Measurements from ENCODE around the gene HSD11B2.

HSD11B2 gene

GRCh38 chr16:67454104-67454503 is 23.2 kb downstream of the HSD11B2 start:
- no peak for ATAC-seq (ENCODE audit: low read depth)
- Histone ChIP-seq H3K9me3 (ENCODE audit: severe bottlenecking) (no peaks in the 10 kb centered on the region), H3K27ac (ENCODE audit: poor library complexity, severe bottlenecking) (no peak overlapping the region), H3K36me3 (ENCODE audit: low read depth) (no peaks in the 10 kb centered on the region), H3K4me1 (ENCODE audit: insufficient read depth, poor library complexity, severe bottlenecking) (no peaks in the 10 kb centered on the region), H3K4me3 (ENCODE audit: severe bottlenecking) (no peak overlapping the region), H3K27me3 (ENCODE audit: insufficient read depth, poor library complexity, severe bottlenecking) (no peaks in the 10 kb centered on the region)
- no peak for TF ChIP-seq CTCF (IDR thresholded peaks at IDR 0.05; ENCODE audit: poor library complexity, severe bottlenecking)
- DNase-seq (ENCODE audit: low spot score): no peak

GRCh38 chr16:67454852-67455251 is 23.9 kb downstream of the HSD11B2 start:
- DNase-seq (ENCODE audit: low spot score) (no peak), ATAC-seq (ENCODE audit: low read depth) (no peak)
- Histone ChIP-seq H3K36me3 (ENCODE audit: low read depth) (no peaks in the 10 kb centered on the region), H3K4me1 (ENCODE audit: insufficient read depth, poor library complexity, severe bottlenecking) (no peaks in the 10 kb centered on the region), H3K27me3 (ENCODE audit: insufficient read depth, poor library complexity, severe bottlenecking) (no peaks in the 10 kb centered on the region), H3K9me3 (ENCODE audit: severe bottlenecking) (no peaks in the 10 kb centered on the region), H3K27ac (ENCODE audit: poor library complexity, severe bottlenecking) (no peak overlapping the region), H3K4me3 (ENCODE audit: severe bottlenecking) (no peak overlapping the region)
- no peak for TF ChIP-seq CTCF (IDR thresholded peaks at IDR 0.05; ENCODE audit: poor library complexity, severe bottlenecking)

- TF ChIP-seq CTCF (IDR thresholded peaks at IDR 0.05; ENCODE audit: poor library complexity, severe bottlenecking): no peak
- Histone ChIP-seq H3K9me3 (ENCODE audit: severe bottlenecking) (no peaks in the 10 kb centered on the region), H3K4me1 (ENCODE audit: insufficient read depth, poor library complexity, severe bottlenecking) (no peaks in the 10 kb centered on the region), H3K36me3 (ENCODE audit: low read depth) (peaks cover 2% of the 10 kb centered on the region; the same call in 1 of the 2 replicates), H3K4me3 (ENCODE audit: severe bottlenecking) (no peak overlapping the region), H3K27ac (ENCODE audit: poor library complexity, severe bottlenecking) (no peak overlapping the region), H3K27me3 (ENCODE audit: insufficient read depth, poor library complexity, severe bottlenecking) (no peaks in the 10 kb centered on the region)
- DNase-seq (ENCODE audit: low spot score): no peak
- ATAC-seq (ENCODE audit: low read depth): no peak
Measured at GRCh38 chr16:67456391-67457081, 25.6 kb downstream of the HSD11B2 start.

- H3K4me3 ChIP-seq (ENCODE audit: severe bottlenecking): no peak overlapping the region
- no peak for TF ChIP-seq CTCF (IDR thresholded peaks at IDR 0.05; ENCODE audit: poor library complexity, severe bottlenecking)
- ATAC-seq (ENCODE audit: low read depth) (no peak), DNase-seq (ENCODE audit: low spot score) (no peak)
- no peaks in the 10 kb centered on the region for H3K27me3 ChIP-seq (ENCODE audit: insufficient read depth, poor library complexity, severe bottlenecking)
- peaks cover 2% of the 10 kb centered on the region; the same call in 1 of the 2 replicates for H3K36me3 ChIP-seq (ENCODE audit: low read depth)
- peaks cover 4% of the 10 kb centered on the region for H3K4me1 ChIP-seq (ENCODE audit: insufficient read depth, poor library complexity, severe bottlenecking)
- H3K27ac ChIP-seq (ENCODE audit: poor library complexity, severe bottlenecking): no peak overlapping the region
- no peaks in the 10 kb centered on the region for H3K9me3 ChIP-seq (ENCODE audit: severe bottlenecking)
Measured at GRCh38 chr16:67457611-67458010, 26.7 kb downstream of the HSD11B2 start.

GRCh38 chr16:67458121-67458641 is 27.3 kb downstream of the HSD11B2 start:
- no peak for TF ChIP-seq CTCF (IDR thresholded peaks at IDR 0.05; ENCODE audit: poor library complexity, severe bottlenecking)
- ATAC-seq (ENCODE audit: low read depth) (no peak), DNase-seq (ENCODE audit: low spot score) (no peak)
- Histone ChIP-seq H3K27ac (ENCODE audit: poor library complexity, severe bottlenecking) (no peak overlapping the region), H3K4me1 (ENCODE audit: insufficient read depth, poor library complexity, severe bottlenecking) (peaks cover 4% of the 10 kb centered on the region), H3K9me3 (ENCODE audit: severe bottlenecking) (no peaks in the 10 kb centered on the region), H3K36me3 (ENCODE audit: low read depth) (peaks cover 2% of the 10 kb centered on the region; the same call in 1 of the 2 replicates), H3K4me3 (ENCODE audit: severe bottlenecking) (no peak overlapping the region), H3K27me3 (ENCODE audit: insufficient read depth, poor library complexity, severe bottlenecking) (no peaks in the 10 kb centered on the region)

All from RWPE2 (cell line).